CD8-positive, alpha-beta memory T cell (primary cell): ENCODE measurements around the gene KCNJ11. TPM values are rescaled to one million over a fixed set of nuclear protein-coding genes. Genes with fewer than 3 reads are reported as not detected.
A peak's percentile ranks its signal among the peaks of the same experiment; 100 is the strongest.

Experiments used
- CTCF ChIA-PET: fragments of 350-600 bp; sonication (Branson Sonifier 250); formaldehyde crosslinking; loops from one replicate; lab custom pipeline; 2021; ENCODE audit warnings: antibody characterized with exemption; lab: Charles Lee
- POLR2A ChIA-PET: fragments of 350-600 bp; sonication (Branson Sonifier 250); formaldehyde crosslinking; loops from one replicate; lab custom pipeline; 2021; ENCODE audit warnings: antibody characterized with exemption; lab: Charles Lee
- DNase-seq, 5 donors: peaks; one replicate each; pipeline versions ENCODE4 v3.0.0 to v3.0.0-alpha.2; 2020 to 2022; ENCODE audit warnings: mixed read lengths in 1 of 5
- H3K27ac ChIP-seq: one replicate; pipeline ENCODE4 v1.7.0; 2013; ENCODE audit warnings: low read depth, mild to moderate bottlenecking, low read length, moderate library complexity
- H3K27me3 ChIP-seq: 2 replicates; pipeline ENCODE4 v1.7.0; 2013; ENCODE audit warnings: low read length, mild to moderate bottlenecking; ENCODE audit not compliant: insufficient read depth, poor library complexity, severe bottlenecking
- H3K36me3 ChIP-seq: 2 replicates; pipeline ENCODE4 v1.7.0; 2013; ENCODE audit warnings: mild to moderate bottlenecking, low read length, moderate library complexity; ENCODE audit not compliant: insufficient read depth
- H3K4me1 ChIP-seq: 2 replicates; pipeline ENCODE4 v1.7.0; 2013; ENCODE audit warnings: mild to moderate bottlenecking, low read length, moderate library complexity; ENCODE audit not compliant: insufficient read depth
- H3K4me3 ChIP-seq: 2 replicates; pipeline ENCODE4 v1.7.0; 2013; ENCODE audit warnings: mild to moderate bottlenecking, low read length
- H3K9me3 ChIP-seq: 2 replicates; pipeline ENCODE4 v1.7.0; 2013; ENCODE audit warnings: mild to moderate bottlenecking, low read length
- H3K27ac Mint-ChIP-seq, 8 donors: one replicate each; pipeline ENCODE4 v1.8.0; 2020 to 2021; ENCODE audit warnings: mixed read lengths in 8 of 8, mild to moderate bottlenecking in 6 of 8, inconsistent platforms in 3 of 8, moderate library complexity in 3 of 8
- H3K27me3 Mint-ChIP-seq, 2 donors: one replicate each; pipeline ENCODE4 v1.8.0; 2020 to 2021; ENCODE audit warnings: mixed read lengths in 2 of 2, mild to moderate bottlenecking in 1 of 2, moderate library complexity in 1 of 2
- H3K36me3 Mint-ChIP-seq, 3 donors: one replicate each; pipeline ENCODE4 v1.8.0; 2020 to 2021; ENCODE audit warnings: mixed read lengths in 3 of 3, inconsistent platforms in 1 of 3, mild to moderate bottlenecking in 1 of 3
- H3K4me1 Mint-ChIP-seq, 3 donors: one replicate each; pipeline ENCODE4 v1.8.0; 2020 to 2021; ENCODE audit warnings: mixed read lengths in 3 of 3, inconsistent platforms in 1 of 3, mild to moderate bottlenecking in 1 of 3
- H3K4me3 Mint-ChIP-seq, 7 donors: one replicate each; pipeline ENCODE4 v1.8.0; 2020 to 2021; ENCODE audit warnings: mixed read lengths in 7 of 7, mild to moderate bottlenecking in 6 of 7, moderate library complexity in 4 of 7, inconsistent platforms in 2 of 7
- H3K9me3 Mint-ChIP-seq, 5 donors: one replicate each; pipeline ENCODE4 v1.8.0; 2020 to 2022; ENCODE audit warnings: mixed read lengths in 5 of 5, mild to moderate bottlenecking in 3 of 5, moderate library complexity in 2 of 5, inconsistent platforms in 1 of 5
- polyA plus RNA-seq: library from polyadenylated mRNA; unstranded; fragments of 300-500 nt; fragmentation: Illumina TruSeq; gene quantifications from one replicate; pipeline ENCODE4 v1.2.3, GENCODE V29; 2021
- total RNA-seq, 2 experiments: library from RNA; stranded (reverse); gene quantifications; one replicate each; pipeline ENCODE4 v1.2.3, GENCODE V29; 2021

KCNJ11 gene
- total and polyA plus RNA-seq, 3 experiments from 2014 or later = 0.09 to 0.95 (median 0.53) TPM

- Mint-ChIP-seq H3K27me3 (no peaks in the 10 kb centered on the region), H3K36me3 (no peaks in the 10 kb centered on the region), H3K27ac (no peak overlapping the region), H3K4me1 (peaks cover 4 to 10% (median 6%) of the 10 kb centered on the region in 3 donors), H3K4me3 (no peak overlapping the region), H3K9me3 (no peaks in the 10 kb centered on the region)
- H3K9me3 ChIP-seq = no peaks in the 10 kb centered on the region
- H3K4me1 ChIP-seq = peaks cover 5% of the 10 kb centered on the region
- H3K27ac ChIP-seq = no peak overlapping the region
- ChIA-PET POLR2A (interaction anchor here (0.6 kb wide), 1 partner anchor 15 kb away, joined by 5 read pairs; no protein-coding TSS in a partner anchor), CTCF (interaction anchor here (1.6 kb wide), 1 partner anchor 134 kb away, joined by 3 read pairs; no protein-coding TSS in a partner anchor)
- no peak for DNase-seq
- no peak overlapping the region for H3K4me3 ChIP-seq
- no peaks in the 10 kb centered on the region for H3K36me3 ChIP-seq
- no peaks in the 10 kb centered on the region for H3K27me3 ChIP-seq
Measured at GRCh38 chr11:17393472-17393871, 5.0 kb upstream of the KCNJ11 start.

GRCh38 chr11:17392872-17393271 is 4.4 kb upstream of the KCNJ11 start:
- Mint-ChIP-seq H3K9me3 (no peaks in the 10 kb centered on the region), H3K36me3 (no peaks in the 10 kb centered on the region), H3K27me3 (no peaks in the 10 kb centered on the region), H3K4me1 (peaks cover 4 to 11% (median 6%) of the 10 kb centered on the region in 3 donors), H3K27ac (no peak overlapping the region), H3K4me3 (peak overlapping the region in 1 of 7 donors; percentile 6)
- Histone ChIP-seq H3K4me1 (peaks cover 5% of the 10 kb centered on the region), H3K9me3 (no peaks in the 10 kb centered on the region), H3K4me3 (no peak overlapping the region), H3K27me3 (no peaks in the 10 kb centered on the region), H3K27ac (no peak overlapping the region), H3K36me3 (no peaks in the 10 kb centered on the region)
- no peak for DNase-seq
- ChIA-PET CTCF (interaction anchor here (1.6 kb wide), 1 partner anchor 135 kb away, joined by 3 read pairs; no protein-coding TSS in a partner anchor), POLR2A (no interaction called here)

DNA sequence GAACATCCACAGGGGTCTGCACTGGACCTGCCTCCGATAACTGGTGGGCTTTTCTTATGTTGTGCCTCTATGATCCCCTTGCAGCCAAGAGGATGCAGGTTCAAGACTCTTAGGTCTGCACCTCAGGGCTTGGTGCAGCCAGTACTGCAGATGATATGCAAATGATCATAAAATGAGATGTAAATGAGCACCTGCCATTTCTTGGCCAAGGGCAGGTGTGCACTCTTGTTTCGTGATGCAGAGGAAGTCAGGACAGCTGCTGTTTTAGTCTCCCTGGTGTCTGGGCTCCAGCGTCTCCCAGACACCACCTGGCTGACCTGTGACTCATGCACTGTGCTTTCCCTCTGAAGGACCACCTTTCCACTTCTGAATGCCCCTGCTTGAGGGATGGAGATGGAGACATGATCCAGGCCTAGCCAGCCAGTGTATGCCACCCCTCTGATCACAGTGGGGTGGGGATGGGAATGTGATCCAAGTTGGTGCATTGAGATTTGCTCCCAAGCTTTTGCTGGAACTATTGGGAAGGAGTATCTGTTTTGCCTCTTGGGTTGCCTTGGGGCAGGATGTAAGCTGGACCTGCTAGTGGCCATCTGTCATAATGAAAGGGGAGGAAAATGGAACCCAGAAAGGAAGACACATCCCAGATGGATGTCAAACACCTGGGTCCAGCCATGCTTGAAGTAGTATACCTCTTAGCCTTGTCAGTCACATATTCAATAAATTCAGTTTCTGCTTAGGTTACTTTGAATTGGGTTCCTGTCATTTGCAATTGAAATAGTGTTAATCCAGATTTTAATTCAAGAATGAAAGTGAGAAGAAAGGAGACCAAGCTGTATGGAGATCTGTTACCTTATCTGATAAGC is 3.3 kb upstream of the KCNJ11 start:
- Mint-ChIP-seq H3K36me3 (no peaks in the 10 kb centered on the region), H3K4me1 (peaks cover 4 to 11% (median 6%) of the 10 kb centered on the region in 3 donors), H3K27ac (peak overlapping the region in 3 of 8 donors; percentile 11 to 76 (median 35)), H3K4me3 (peak overlapping the region in 4 of 7 donors; percentile 17 to 80 (median 56)), H3K27me3 (no peaks in the 10 kb centered on the region), H3K9me3 (no peaks in the 10 kb centered on the region)
- Histone ChIP-seq H3K9me3 (no peaks in the 10 kb centered on the region), H3K27ac (no peak overlapping the region), H3K4me1 (peaks cover 5% of the 10 kb centered on the region), H3K27me3 (no peaks in the 10 kb centered on the region), H3K36me3 (no peaks in the 10 kb centered on the region), H3K4me3 (no peak overlapping the region)
- ChIA-PET CTCF (interaction anchor here (0.9 to 1.6 kb wide), 3 partner anchors 8 to 136 kb away, joined by 3 to 5 read pairs (median 3); no protein-coding TSS in a partner anchor), POLR2A (no interaction called here)
- DNase-seq = no peak

GRCh38 chr11:17389957-17390649 is 1.6 kb upstream of the KCNJ11 start:
- Histone ChIP-seq H3K36me3 (no peaks in the 10 kb centered on the region), H3K27me3 (no peaks in the 10 kb centered on the region), H3K4me1 (peaks cover 5% of the 10 kb centered on the region), H3K27ac (no peak overlapping the region), H3K4me3 (peak overlapping the region; percentile 74), H3K9me3 (no peaks in the 10 kb centered on the region)
- ChIA-PET POLR2A (interaction anchor here (0.9 to 1.0 kb wide), 2 partner anchors 104 to 313 kb away, joined by 3 to 5 read pairs; partner anchors contain the start of gene RPS13), CTCF (interaction anchor here (0.7 to 1.9 kb wide), 11 partner anchors 9 to 173 kb away, joined by 3 to 6 read pairs (median 3); no protein-coding TSS in a partner anchor)
- Mint-ChIP-seq H3K36me3 (no peaks in the 10 kb centered on the region), H3K4me3 (peak overlapping the region; percentile 79 to 94 (median 81)), H3K9me3 (no peaks in the 10 kb centered on the region), H3K27me3 (no peaks in the 10 kb centered on the region), H3K27ac (peak overlapping the region in 6 of 8 donors; percentile 4 to 93 (median 54)), H3K4me1 (peaks cover 4 to 11% (median 6%) of the 10 kb centered on the region in 3 donors)
- DNase-seq = no peak

GRCh38 chr11:17389211-17389956 is 925 bp upstream of the KCNJ11 start:
- Histone ChIP-seq H3K4me1 (peaks cover 5% of the 10 kb centered on the region), H3K27ac (no peak overlapping the region), H3K9me3 (no peaks in the 10 kb centered on the region), H3K27me3 (no peaks in the 10 kb centered on the region), H3K36me3 (no peaks in the 10 kb centered on the region), H3K4me3 (peak overlapping the region; percentile 74)
- H3K9me3 Mint-ChIP-seq = no peaks in the 10 kb centered on the region
- H3K4me1 Mint-ChIP-seq = peaks cover 4 to 11% (median 6%) of the 10 kb centered on the region in 3 donors
- H3K36me3 Mint-ChIP-seq = no peaks in the 10 kb centered on the region
- POLR2A ChIA-PET = interaction anchor here (0.6 to 1.0 kb wide), 3 partner anchors 103 to 312 kb away, joined by 3 to 5 read pairs (median 3); partner anchors contain the start of gene RPS13
- CTCF ChIA-PET = interaction anchor here (0.7 to 1.9 kb wide), 14 partner anchors 10 to 172 kb away, joined by 3 to 14 read pairs (median 4); no protein-coding TSS in a partner anchor
- DNase-seq = peak; percentile 76 to 86 (median 80)
- H3K27me3 Mint-ChIP-seq = no peaks in the 10 kb centered on the region
- H3K27ac Mint-ChIP-seq = peak overlapping the region in 6 of 8 donors; percentile 39 to 95 (median 79)
- peak overlapping the region; percentile 79 to 94 (median 81) for H3K4me3 Mint-ChIP-seq

GRCh38 chr11:17387811-17388210 is 648 bp downstream of the KCNJ11 start:
- H3K9me3 ChIP-seq = no peaks in the 10 kb centered on the region
- Mint-ChIP-seq H3K27ac (peak overlapping the region in 2 of 8 donors; percentile 31 to 90), H3K4me1 (peaks cover 4 to 11% (median 6%) of the 10 kb centered on the region in 3 donors), H3K9me3 (no peaks in the 10 kb centered on the region), H3K27me3 (no peaks in the 10 kb centered on the region), H3K4me3 (peak overlapping the region; percentile 59 to 84 (median 75)), H3K36me3 (no peaks in the 10 kb centered on the region)
- no peaks in the 10 kb centered on the region for H3K36me3 ChIP-seq
- H3K27ac ChIP-seq = no peak overlapping the region
- DNase-seq = no peak
- no peaks in the 10 kb centered on the region for H3K27me3 ChIP-seq
- POLR2A ChIA-PET = no interaction called here
- CTCF ChIA-PET = interaction anchor here (0.9 to 1.5 kb wide), 4 partner anchors 31 to 140 kb away, joined by 3 to 8 read pairs (median 6); no protein-coding TSS in a partner anchor
- no peak overlapping the region for H3K4me3 ChIP-seq
- peaks cover 5% of the 10 kb centered on the region for H3K4me1 ChIP-seq

- Histone ChIP-seq H3K4me1 (peaks cover 5% of the 10 kb centered on the region), H3K27me3 (no peaks in the 10 kb centered on the region), H3K36me3 (no peaks in the 10 kb centered on the region), H3K27ac (no peak overlapping the region), H3K9me3 (no peaks in the 10 kb centered on the region), H3K4me3 (no peak overlapping the region)
- CTCF ChIA-PET = interaction anchor here (1.2 to 1.4 kb wide), 2 partner anchors 8 to 118 kb away, joined by 3 to 4 read pairs; no protein-coding TSS in a partner anchor
- Mint-ChIP-seq H3K27me3 (no peaks in the 10 kb centered on the region), H3K9me3 (no peaks in the 10 kb centered on the region), H3K4me3 (peak overlapping the region; percentile 44 to 84 (median 68)), H3K27ac (peak overlapping the region in 1 of 8 donors; percentile 31), H3K36me3 (no peaks in the 10 kb centered on the region), H3K4me1 (peaks cover 4 to 11% (median 6%) of the 10 kb centered on the region in 3 donors)
- POLR2A ChIA-PET = no interaction called here
- DNase-seq = no peak
Measured at GRCh38 chr11:17387254-17387653, 1.2 kb downstream of the KCNJ11 start.
